HepG2 (cell line): ENCODE results near the gene DRC3. TPM values are rescaled to one million over a fixed set of nuclear protein-coding genes. Genes with fewer than 3 reads are reported as not detected.

ENCODE experiments used
- ATAC-seq: fragments of 200-7000 bp; cut with Tn5 transposase; 3 replicates; pipeline ENCODE4 v1.9.1; 2020; ENCODE audit warnings: mild to moderate bottlenecking, moderate library complexity
- BruUV-seq: library from RNA; stranded (reverse); fragments of 400-500 nt; replicated peaks from 2 replicates; lab custom pipeline; 2021; lab: Mats Ljungman, UMichigan
- CTCF ChIA-PET: fragments of 300-600 bp; formaldehyde crosslinking; extraction: SDS; loops from one replicate; lab custom pipeline; 2021; ENCODE audit warnings: low total read pairs, inconsistent platforms, low intra/inter-chr PET ratio; lab: Yijun Ruan, JAX
- POLR2A ChIA-PET: fragments of 350-600 bp; sonication (Branson Sonifier 250); formaldehyde crosslinking; loops from one replicate; lab custom pipeline; 2020; ENCODE audit warnings: antibody characterized with exemption, inconsistent platforms; lab: Yijun Ruan, JAX
- DNase-seq: peaks from one replicate; pipeline ENCODE4 v3.0.0-alpha.2; 2015; ENCODE audit warnings: low spot score
- FAIRE-seq: peaks from 3 replicates; lab custom pipeline; 2011; peaks lifted over from hg19 to GRCh38; lab: Jason Lieb, UNC
- H2AFZ ChIP-seq: one replicate; pipeline ENCODE4 v1.6.1; 2011; ENCODE audit warnings: low read length, inconsistent platforms
- H3K27ac ChIP-seq: fragments of 300-600 bp; 3 replicates; pipeline ENCODE4 v1.8.0; 2011; ENCODE audit warnings: mixed run types, mild to moderate bottlenecking, mixed read lengths, low read length, inconsistent platforms; ENCODE audit not compliant: insufficient read depth; ENCODE audit errors: extremely low read length
- H3K27me3 ChIP-seq, 2 experiments: fragments of 200-600 bp in 1 of 2; 2 replicates in 1 of 2; 3 replicates in 1 of 2; pipeline versions ENCODE4 v1.6.0 to v1.8.0; 2011; ENCODE audit warnings: low read length in 2 of 2, mild to moderate bottlenecking in 2 of 2, moderate library complexity in 2 of 2, inconsistent platforms in 1 of 2; ENCODE audit not compliant: insufficient read depth in 2 of 2, control insufficient read depth in 1 of 2
- H3K36me3 ChIP-seq, 2 experiments: fragments of 200-600 bp in 1 of 2; replicated peaks in 1 of 2; 2 replicates in 1 of 2; 3 replicates in 1 of 2; pipeline versions ENCODE4 v1.5.1 to v1.8.0; 2011; ENCODE audit warnings: low read length in 2 of 2, inconsistent platforms in 1 of 2; ENCODE audit not compliant: insufficient read depth in 2 of 2, control insufficient read depth in 1 of 2
- H3K4me1 ChIP-seq: 2 replicates; pipeline ENCODE4 v1.5.1; 2012; ENCODE audit warnings: low read length, inconsistent platforms; ENCODE audit not compliant: insufficient read depth
- H3K4me2 ChIP-seq: 2 replicates; pipeline ENCODE4 v1.6.0; 2011; ENCODE audit warnings: low read depth, low read length, inconsistent platforms
- H3K4me3 ChIP-seq, 3 experiments: fragments of 200-600 bp in 1 of 3; sonication (generic), shearing (Covaris generic) in 1 of 3; replicated peaks in 1 of 3; 2 replicates each; pipeline ENCODE4 v1.5.1; 2011 to 2016; ENCODE audit warnings: low read length in 3 of 3, inconsistent platforms in 2 of 3, low read depth in 2 of 3, mild to moderate bottlenecking in 2 of 3, control low read depth in 1 of 3, mixed read lengths in 1 of 3; ENCODE audit not compliant: insufficient read depth in 1 of 3
- H3K79me2 ChIP-seq: one replicate; pipeline ENCODE4 v1.6.1; 2011; ENCODE audit warnings: low read length, inconsistent platforms; ENCODE audit not compliant: insufficient read depth
- H3K9ac ChIP-seq: 2 replicates; pipeline ENCODE4 v1.6.0; 2011; ENCODE audit warnings: mild to moderate bottlenecking, low read depth, low read length, inconsistent platforms; ENCODE audit not compliant: insufficient read depth
- H3K9me3 ChIP-seq: 2 replicates; pipeline ENCODE4 v1.5.1; 2012; ENCODE audit warnings: mild to moderate bottlenecking, low read length
- H4K20me1 ChIP-seq: 2 replicates; pipeline ENCODE4 v1.6.0; 2011; ENCODE audit warnings: inconsistent platforms, mild to moderate bottlenecking, low read length, moderate library complexity; ENCODE audit not compliant: insufficient read depth
- ARID5B ChIP-seq: IDR thresholded peaks from 2 replicates; pipeline ENCODE4 v1.4.0; 2020; ENCODE audit warnings: mild to moderate bottlenecking, missing genetic modification reagents
- MEF2D ChIP-seq: sonication (generic); formaldehyde crosslinking; IDR thresholded peaks from 2 replicates; pipeline ENCODE4 v1.5.1; 2020; ENCODE audit warnings: mild to moderate bottlenecking, missing genetic modification reagents
- MIXL1 ChIP-seq: IDR thresholded peaks from 2 replicates; pipeline ENCODE4 v1.6.1; 2016
- MLLT10 ChIP-seq: sonication (generic); formaldehyde crosslinking; IDR thresholded peaks from 2 replicates; pipeline ENCODE4 v1.4.0; 2020; ENCODE audit warnings: missing genetic modification reagents
- SIN3A ChIP-seq: IDR thresholded peaks from 2 replicates; pipeline ENCODE4 v1.6.1; 2011; ENCODE audit warnings: low read depth, mild to moderate bottlenecking, control low read depth, low read length, borderline replicate concordance
- ZFP90 ChIP-seq: sonication (generic); formaldehyde crosslinking; IDR thresholded peaks from 2 replicates; pipeline ENCODE4 v1.8.0; 2022; ENCODE audit warnings: missing genetic modification reagents, mild to moderate bottlenecking, inconsistent platforms, borderline replicate concordance
- ZFY ChIP-seq: sonication (generic); formaldehyde crosslinking; IDR thresholded peaks from 2 replicates; pipeline ENCODE4 v1.4.0; 2020; ENCODE audit warnings: missing genetic modification reagents
- ZNF317 ChIP-seq: sonication (generic); formaldehyde crosslinking; IDR thresholded peaks from 2 replicates; pipeline ENCODE4 v1.5.0; 2020; ENCODE audit warnings: mild to moderate bottlenecking, missing genetic modification reagents
- ZNF460 ChIP-seq: sonication (generic); formaldehyde crosslinking; IDR thresholded peaks from 2 replicates; pipeline ENCODE4 v1.5.1; 2020; ENCODE audit warnings: missing genetic modification reagents, mild to moderate bottlenecking, borderline replicate concordance
- ZNF501 ChIP-seq: sonication (generic); formaldehyde crosslinking; IDR thresholded peaks from 2 replicates; pipeline ENCODE4 v1.5.1; 2020; ENCODE audit warnings: mild to moderate bottlenecking, moderate library complexity, missing genetic modification reagents
- ZNF543 ChIP-seq: sonication (generic); formaldehyde crosslinking; IDR thresholded peaks from 2 replicates; pipeline ENCODE4 v1.4.0; 2020; ENCODE audit warnings: mild to moderate bottlenecking, missing genetic modification reagents
- ZNF878 ChIP-seq: sonication (generic); formaldehyde crosslinking; IDR thresholded peaks from 2 replicates; pipeline ENCODE4 v1.8.1; 2023; ENCODE audit warnings: mild to moderate bottlenecking, missing genetic modification reagents, moderate library complexity
- WGBS: methylation state at CpG from one replicate; pipeline ENCODE4 v1.1.6; 2017; ENCODE audit warnings: low lambda C conversion rate; 5-methylcytosine and 5-hydroxymethylcytosine counted together
- in situ Hi-C: cut with HindIII; loops from 2 replicates; pipeline ENCODE4 v1.10.0; 2017; ENCODE audit warnings: low pct_unique_long_range_greater_than_20kb; ENCODE audit not compliant: extremely low pct_ligation_motif_present
- intact Hi-C: fragments of 100-400 bp; cut with micrococcal nuclease; formaldehyde crosslinking; loops from one replicate; pipeline ENCODE4 v1.10.0; 2022; ENCODE audit not compliant: unreplicated experiment
- polyA plus RNA-seq, 8 experiments: library from polyadenylated mRNA; depleted of rRNA in 3 of 8; stranded (reverse) in 7 of 8; unstranded in 1 of 8; fragments of >200 nt; fragmentation: Illumina TruSeq in 4 of 8; extraction: Trizol in 4 of 8; gene quantifications; 2 replicates each; pipeline versions ENCODE4 v1.2.1 to v1.2.3, GENCODE V29; 2011 to 2016; ENCODE audit warnings: low read depth in 4 of 8, missing spikeins in 1 of 8, mixed read lengths in 1 of 8; ENCODE audit not compliant: insufficient read depth in 1 of 8
- total RNA-seq, 5 experiments: library from RNA; depleted of rRNA; stranded (reverse); fragments of >200 nt; fragmentation: Illumina TruSeq; extraction: Trizol; gene quantifications; 2 replicates each; pipeline ENCODE4 v1.2.3, GENCODE V29; 2016; ENCODE audit warnings: low read depth in 1 of 5

DRC3 gene
- total and polyA plus RNA-seq, 2 of the 13 experiments (the other 11 are each of a cell fraction or from before 2014, with no cell fraction given), result 0.53 to 0.87 TPM

GRCh38 chr17:18016426-18016825 lies 43.8 kb downstream of the DRC3 start:
- H2AFZ ChIP-seq, result no peak overlapping the region
- CTCF ChIA-PET, result no interaction called here
- DNase-seq (no peak), FAIRE-seq (no peak), ATAC-seq (no peak)
- no peaks in the 10 kb centered on the region for H4K20me1 ChIP-seq
- H3K9me3 ChIP-seq, result no peaks in the 10 kb centered on the region
- intact Hi-C loops, result no loop called here
- no peaks in the 10 kb centered on the region for H3K27me3 ChIP-seq
- WGBS, result 92% methylated on average over 12 of the region's 12 CpGs
- no peak overlapping the region for H3K4me3 ChIP-seq
- in situ Hi-C loops, result loop anchor here (25.0 kb wide), 1 partner anchor 96 kb away; the partner anchor contains the start of gene MYO15A
- POLR2A ChIA-PET, result no interaction called here
- no peak overlapping the region for H3K27ac ChIP-seq
- no peaks in the 10 kb centered on the region for H3K79me2 ChIP-seq
- TF ChIP-seq ZNF501 (no peak), ZFP90 (CRISPR knock-in tag) (no peak), ZNF543 (CRISPR knock-in tag) (no peak), MIXL1 (CRISPR knock-in tag) (no peak), SIN3A (no peak), ZNF317 (CRISPR knock-in tag) (no peak), ZFY (CRISPR knock-in tag) (no peak), ZNF878 (no peak), MEF2D (CRISPR knock-in tag) (no peak), ARID5B (CRISPR knock-in tag) (no peak), MLLT10 (CRISPR knock-in tag) (no peak), ZNF460 (CRISPR knock-in tag) (no peak)
- no TSS peak for BruUV-seq
- H3K36me3 ChIP-seq, result peaks cover 0 to 3% of the 10 kb centered on the region in 2 experiments; a peak in 3 of 5 replicates
- H3K4me1 ChIP-seq, result peaks cover 30% of the 10 kb centered on the region
- H3K4me2 ChIP-seq, result no peak overlapping the region
- H3K9ac ChIP-seq, result no peak overlapping the region
